Tibial artery (tissue), 4 donors: ENCODE data around the gene MINDY4.

Source experiments
- DNase-seq, 2 donors: peaks; one replicate each; pipeline ENCODE4 v3.0.0-alpha.2; 2019
- H3K27ac ChIP-seq, 2 donors: fragments of 200-600 bp; sonication (generic) in 1 of 2; 1 replicate in 1 of 2; 2 replicates in 1 of 2; pipeline ENCODE4 v1.5.1; 2018 to 2019; ENCODE audit warnings: mild to moderate bottlenecking in 1 of 2
- H3K27me3 ChIP-seq, 2 donors: fragments of 200-600 bp; sonication (generic) in 1 of 2; one replicate each; pipeline versions ENCODE4 v1.5.1 to v1.6.0; 2016 to 2019
- H3K36me3 ChIP-seq, 3 donors: fragments of 200-600 bp; sonication (generic) in 2 of 3; one replicate each; pipeline ENCODE4 v1.5.1; 2016 to 2019; ENCODE audit warnings: mild to moderate bottlenecking in 2 of 3
- H3K4me1 ChIP-seq, 4 donors: fragments of 200-600 bp; sonication (generic) in 2 of 4; 1 replicate in 3 of 4; 2 replicates in 1 of 4; pipeline ENCODE4 v1.5.1; 2016 to 2019
- H3K4me3 ChIP-seq, 2 donors: fragments of 200-600 bp; sonication (generic) in 1 of 2; 1 replicate in 1 of 2; 2 replicates in 1 of 2; pipeline ENCODE4 v1.5.1; 2018 to 2019; ENCODE audit warnings: mild to moderate bottlenecking in 2 of 2
- H3K9me3 ChIP-seq, 3 donors: fragments of 200-600 bp; sonication (generic) in 1 of 3; one replicate each; pipeline ENCODE4 v1.5.1; 2016 to 2019
- intact Hi-C: fragments of 100-400 bp; cut with DNase I; formaldehyde crosslinking; loops from one replicate; pipeline ENCODE4 v1.15.0; 2023; ENCODE audit warnings: low total_unique reads
- TF ChIP-seq, protein P1 (sequence below), 2 experiments: fragments of 200-600 bp in 1 of 2; fragments of 450-650 bp in 1 of 2; IDR thresholded peaks; one replicate each; pipeline ENCODE4 v1.5.1; 2017 to 2019; ENCODE audit warnings: antibody characterized with exemption in 2 of 2, mild to moderate bottlenecking in 1 of 2, moderate library complexity in 1 of 2

MINDY4 gene

DNA sequence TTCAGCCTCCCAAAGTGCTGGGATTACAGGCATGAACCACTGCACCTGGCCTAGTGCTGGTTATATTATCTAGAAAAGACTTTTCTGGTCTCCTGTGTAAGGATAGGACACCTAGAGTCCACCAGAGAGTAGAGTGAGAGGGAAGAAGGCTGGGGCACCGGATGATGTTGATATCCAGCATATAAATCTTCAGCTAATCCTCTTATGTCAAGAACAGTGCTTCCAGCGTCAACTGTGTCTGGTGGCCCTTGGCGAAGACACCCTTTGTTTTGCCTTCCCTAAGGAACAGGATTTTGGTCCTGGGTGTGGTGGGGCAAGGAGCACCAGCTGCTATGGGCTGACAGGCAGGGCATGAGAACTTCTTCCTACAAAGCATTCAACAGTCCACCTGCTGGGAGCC, 35.6 kb upstream of the MINDY4 start:
- Histone ChIP-seq H3K4me3 (no peak overlapping the region), H3K9me3 (no peaks in the 10 kb centered on the region), H3K27me3 (peaks cover 0 to 17% of the 10 kb centered on the region in 2 donors), H3K4me1 (peaks cover 0 to 6% (median 0%) of the 10 kb centered on the region in 4 donors), H3K27ac (no peak overlapping the region), H3K36me3 (no peaks in the 10 kb centered on the region)
- intact Hi-C loops = loop anchor here (10.0 kb wide), 1 partner anchor 379 kb away; no protein-coding TSS in a partner anchor
- TF ChIP-seq, protein P1, sequence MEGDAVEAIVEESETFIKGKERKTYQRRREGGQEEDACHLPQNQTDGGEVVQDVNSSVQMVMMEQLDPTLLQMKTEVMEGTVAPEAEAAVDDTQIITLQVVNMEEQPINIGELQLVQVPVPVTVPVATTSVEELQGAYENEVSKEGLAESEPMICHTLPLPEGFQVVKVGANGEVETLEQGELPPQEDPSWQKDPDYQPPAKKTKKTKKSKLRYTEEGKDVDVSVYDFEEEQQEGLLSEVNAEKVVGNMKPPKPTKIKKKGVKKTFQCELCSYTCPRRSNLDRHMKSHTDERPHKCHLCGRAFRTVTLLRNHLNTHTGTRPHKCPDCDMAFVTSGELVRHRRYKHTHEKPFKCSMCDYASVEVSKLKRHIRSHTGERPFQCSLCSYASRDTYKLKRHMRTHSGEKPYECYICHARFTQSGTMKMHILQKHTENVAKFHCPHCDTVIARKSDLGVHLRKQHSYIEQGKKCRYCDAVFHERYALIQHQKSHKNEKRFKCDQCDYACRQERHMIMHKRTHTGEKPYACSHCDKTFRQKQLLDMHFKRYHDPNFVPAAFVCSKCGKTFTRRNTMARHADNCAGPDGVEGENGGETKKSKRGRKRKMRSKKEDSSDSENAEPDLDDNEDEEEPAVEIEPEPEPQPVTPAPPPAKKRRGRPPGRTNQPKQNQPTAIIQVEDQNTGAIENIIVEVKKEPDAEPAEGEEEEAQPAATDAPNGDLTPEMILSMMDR (IDR thresholded peaks at IDR 0.05) = no peak
- DNase-seq = no peak

DNA sequence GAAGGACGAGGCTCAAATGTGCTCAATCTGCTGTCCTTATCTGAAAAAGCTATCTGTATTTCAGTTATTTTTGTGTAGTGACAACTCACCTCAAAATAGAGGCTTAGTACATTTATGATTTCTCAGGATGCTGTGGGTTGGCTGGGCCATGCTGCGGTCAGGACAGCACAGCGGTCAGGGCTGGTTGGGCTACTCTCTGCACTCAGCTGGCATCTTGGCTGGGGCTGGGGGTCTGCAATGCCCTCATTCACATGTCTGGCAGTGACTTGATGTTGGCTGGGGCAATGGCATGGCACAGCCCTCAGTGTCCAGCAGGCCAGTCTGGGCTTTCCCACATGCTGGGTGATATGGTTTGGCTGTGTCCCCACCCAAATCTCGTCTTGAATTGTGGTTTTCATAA, 34.9 kb upstream of the MINDY4 start:
- Histone ChIP-seq H3K4me3 (no peak overlapping the region), H3K36me3 (no peaks in the 10 kb centered on the region), H3K27ac (no peak overlapping the region), H3K27me3 (peaks cover 0 to 17% of the 10 kb centered on the region in 2 donors), H3K9me3 (no peaks in the 10 kb centered on the region), H3K4me1 (peaks cover 0 to 8% (median 0%) of the 10 kb centered on the region in 4 donors)
- no peak for DNase-seq
- intact Hi-C loops = loop anchor here (10.0 kb wide), 1 partner anchor 379 kb away; no protein-coding TSS in a partner anchor
- TF ChIP-seq, protein P1 (IDR thresholded peaks at IDR 0.05) = no peak

DNA sequence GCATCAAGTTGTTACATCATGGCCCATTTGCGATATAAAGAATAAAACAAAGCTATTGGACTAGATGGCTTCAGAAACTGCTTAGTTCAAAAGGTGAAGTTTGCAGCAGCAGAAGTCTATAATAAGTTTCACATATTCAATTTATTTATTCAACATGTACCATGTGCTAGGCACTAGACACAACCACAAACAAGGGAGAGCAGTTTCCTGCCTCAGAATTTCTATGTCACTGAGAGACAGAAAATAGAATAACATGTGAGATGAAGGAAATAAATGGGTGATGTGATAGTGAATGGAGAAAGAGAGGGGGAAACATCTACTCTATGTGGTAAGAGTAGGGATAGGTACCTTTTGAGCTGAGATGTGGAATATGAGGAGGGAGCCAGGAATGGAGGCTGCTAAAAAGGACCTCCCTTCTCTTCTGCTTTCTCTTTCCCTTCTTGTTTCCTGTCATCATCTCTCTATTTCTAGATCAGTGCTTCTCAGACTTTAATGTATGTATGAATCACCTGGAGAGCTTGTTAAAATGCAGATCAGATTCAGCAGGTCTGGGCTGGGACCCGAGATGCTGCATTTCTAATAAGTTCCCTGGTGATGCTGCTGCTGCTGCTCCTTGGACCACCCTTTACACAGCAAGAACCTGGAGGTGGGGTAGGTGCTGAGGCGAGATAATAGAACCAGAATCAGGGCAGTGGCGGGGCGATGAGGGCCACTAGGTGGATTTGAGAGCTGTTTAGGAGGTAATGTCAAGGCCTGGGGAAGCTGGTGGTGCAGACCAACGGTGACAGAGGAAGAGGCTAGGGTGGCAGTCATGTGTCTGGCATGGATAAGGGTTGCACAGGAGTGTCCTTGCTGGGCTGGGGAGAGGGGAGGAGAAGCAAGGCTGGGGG, 32.9 kb upstream of the MINDY4 start:
- intact Hi-C loops = loop anchor here (10.0 kb wide), 1 partner anchor 377 kb away; no protein-coding TSS in a partner anchor
- Histone ChIP-seq H3K27ac (no peak overlapping the region), H3K4me1 (peaks cover 0 to 8% (median 0%) of the 10 kb centered on the region in 4 donors), H3K27me3 (peaks cover 0 to 11% of the 10 kb centered on the region in 2 donors), H3K36me3 (no peaks in the 10 kb centered on the region), H3K9me3 (no peaks in the 10 kb centered on the region), H3K4me3 (no peak overlapping the region)
- no peak for DNase-seq
- TF ChIP-seq, protein P1 (IDR thresholded peaks at IDR 0.05) = no peak

DNA sequence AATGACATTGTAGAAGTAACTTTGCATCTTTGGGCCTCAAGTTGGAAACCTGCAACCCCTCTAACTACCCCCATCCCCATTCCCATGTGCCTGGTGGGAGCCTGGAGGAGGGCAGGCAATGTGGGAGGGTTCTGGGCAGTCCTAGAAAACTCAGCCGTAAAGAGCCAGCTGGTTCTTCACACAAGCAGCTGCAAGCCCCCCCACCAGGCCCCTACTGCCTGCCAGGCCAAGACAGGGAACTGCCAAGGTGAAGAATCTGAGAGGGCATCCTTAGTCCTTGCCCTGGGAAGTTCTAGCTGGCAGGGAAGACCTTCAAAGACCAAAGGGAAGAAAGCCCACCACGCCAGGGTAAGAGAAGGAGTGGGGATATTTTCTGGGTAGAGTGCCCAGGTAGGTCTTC, 31.5 kb upstream of the MINDY4 start:
- peaks cover 0 to 8% (median 0%) of the 10 kb centered on the region in 4 donors for H3K4me1 ChIP-seq
- TF ChIP-seq, protein P1 (IDR thresholded peaks at IDR 0.05) = no peak
- intact Hi-C loops = loop anchor here (5.0 to 10.0 kb wide), 3 partner anchors 135 to 375 kb away; no protein-coding TSS in a partner anchor
- H3K27me3 ChIP-seq = no peaks in the 10 kb centered on the region
- DNase-seq = no peak
- no peaks in the 10 kb centered on the region for H3K36me3 ChIP-seq
- H3K9me3 ChIP-seq = no peaks in the 10 kb centered on the region
- no peak overlapping the region for H3K4me3 ChIP-seq
- no peak overlapping the region for H3K27ac ChIP-seq

DNA sequence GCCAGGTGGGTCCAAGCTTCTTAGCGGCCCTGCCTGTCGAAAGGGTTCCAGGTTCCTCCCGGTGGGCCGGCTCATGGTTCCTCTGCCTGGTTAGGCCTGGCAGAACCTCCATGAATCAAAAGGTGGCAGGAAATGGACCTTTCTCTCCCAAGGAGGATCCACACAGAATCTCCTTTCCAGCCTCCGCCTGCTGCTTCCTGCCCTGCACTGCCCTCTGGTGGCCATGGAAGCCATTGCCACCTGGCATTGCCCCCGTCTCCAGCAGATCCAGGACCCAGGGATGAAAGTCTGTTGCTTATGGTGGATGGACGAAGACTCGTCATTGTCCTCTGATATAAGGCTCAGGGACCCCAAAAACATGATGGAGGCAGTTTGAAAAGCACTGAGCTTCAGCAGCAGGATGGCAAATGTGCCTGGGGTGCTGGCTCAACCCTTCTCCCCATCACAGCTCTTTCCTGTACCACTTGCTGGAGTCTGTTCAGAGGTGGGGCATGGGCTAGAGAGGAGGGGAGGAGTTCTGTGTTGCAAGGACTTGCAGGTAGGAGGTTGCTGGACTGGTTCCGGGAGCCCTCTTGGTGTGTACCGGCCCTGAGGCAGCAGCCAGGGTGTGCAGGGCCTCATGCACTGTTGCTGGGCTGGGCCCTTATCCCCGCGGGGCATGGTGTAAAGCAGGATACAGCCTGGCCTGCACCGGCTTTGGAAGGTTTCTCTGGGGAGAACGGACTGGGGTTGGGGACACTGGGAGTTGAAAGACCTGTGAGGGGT, 30.6 kb upstream of the MINDY4 start:
- no peaks in the 10 kb centered on the region for H3K9me3 ChIP-seq
- H3K36me3 ChIP-seq = no peaks in the 10 kb centered on the region
- H3K27ac ChIP-seq = no peak overlapping the region
- TF ChIP-seq, protein P1 (IDR thresholded peaks at IDR 0.05) = peak; percentile 93 to 99
- intact Hi-C loops = loop anchor here (5.0 to 10.0 kb wide), 2 partner anchors 136 to 247 kb away; no protein-coding TSS in a partner anchor
- peaks cover 0 to 8% (median 0%) of the 10 kb centered on the region in 4 donors for H3K4me1 ChIP-seq
- DNase-seq = peak; percentile 64 to 84
- no peaks in the 10 kb centered on the region for H3K27me3 ChIP-seq
- H3K4me3 ChIP-seq = no peak overlapping the region
